ENCODE results near the gene THAP3.
"Not testable (repeated sequence)": the region's sequence is repeated elsewhere in the genome, so short reads cannot be mapped to it uniquely, and the experiment has no call there.

The THAP3 gene

GRCh38 chr1:6653436-6654290 is 29.0 kb downstream of the THAP3 start:
- Mint-ChIP-seq H3K36me3 (ENCODE audit: low read depth) (peaks cover 64% of the 10 kb centered on the region), H3K9me3 (no peaks in the 10 kb centered on the region), H3K4me3 (no peak overlapping the region), H3K4me1 (ENCODE audit: low read depth) (peaks cover 6% of the 10 kb centered on the region), H3K27ac (no peak overlapping the region), H3K27me3 (no peaks in the 10 kb centered on the region)
- no peak for DNase-seq

- Mint-ChIP-seq H3K36me3 (ENCODE audit: low read depth) (peaks cover 51% of the 10 kb centered on the region), H3K27me3 (no peaks in the 10 kb centered on the region), H3K27ac (peak overlapping the region; percentile 37)
These were observed 32.5 kb downstream of the THAP3 start for GRCh38 chr1:6657138-6657537.

DNA sequence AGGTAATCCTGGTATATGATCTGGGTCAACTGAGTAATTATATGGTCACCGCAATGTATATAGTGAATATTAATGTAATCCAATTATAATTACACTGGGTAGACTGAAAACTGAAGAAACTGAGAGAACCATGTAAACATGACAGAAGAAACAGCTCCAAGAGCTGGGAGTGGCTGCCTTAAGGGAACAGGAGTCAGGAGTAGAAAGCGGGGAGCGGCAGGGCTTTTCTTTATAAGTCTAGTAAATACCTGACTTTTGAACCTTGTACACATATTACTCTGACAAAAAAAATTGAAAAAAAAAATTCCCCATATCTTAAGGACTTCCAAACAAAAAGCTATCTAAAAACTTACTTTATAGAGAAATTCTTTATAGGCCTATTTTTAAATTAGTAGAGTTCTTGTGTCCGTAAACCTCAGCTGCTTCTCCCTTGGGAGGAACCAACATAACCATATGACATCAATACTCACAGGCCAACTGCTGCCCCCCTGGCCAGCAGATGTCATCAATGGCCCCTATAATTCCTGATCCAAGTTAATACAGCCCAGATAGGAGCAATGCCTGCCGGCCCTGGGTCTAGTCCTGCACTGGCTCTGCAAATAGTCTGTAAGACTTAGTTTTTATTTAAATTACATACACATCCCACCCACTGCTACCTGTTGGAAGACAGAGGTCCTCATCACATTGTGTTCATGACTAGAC is 33.8 kb downstream of the THAP3 start:
- Mint-ChIP-seq H3K27me3 (no peaks in the 10 kb centered on the region), H3K4me1 (ENCODE audit: low read depth) (peaks cover 6% of the 10 kb centered on the region), H3K36me3 (ENCODE audit: low read depth) (peaks cover 48% of the 10 kb centered on the region), H3K27ac (no peak overlapping the region), H3K4me3 (no peak overlapping the region), H3K9me3 (no peaks in the 10 kb centered on the region)
- DNase-seq: no peak

More at GRCh38 chr1:6657138-6657537, 32.5 kb downstream of the THAP3 start:
- DNase-seq: peak; percentile 20
- Mint-ChIP-seq H3K9me3 (no peaks in the 10 kb centered on the region), H3K4me1 (ENCODE audit: low read depth) (peaks cover 6% of the 10 kb centered on the region), H3K4me3 (no peak overlapping the region)

GRCh38 chr1:6660415-6661049 is 35.9 kb downstream of the THAP3 start:
- peaks cover 6% of the 10 kb centered on the region for H3K4me1 Mint-ChIP-seq (ENCODE audit: low read depth)
- no peaks in the 10 kb centered on the region for H3K9me3 Mint-ChIP-seq
- no peak overlapping the region for H3K27ac Mint-ChIP-seq
- DNase-seq: no peak
- no peaks in the 10 kb centered on the region for H3K27me3 Mint-ChIP-seq
- peaks cover 50% of the 10 kb centered on the region for H3K36me3 Mint-ChIP-seq (ENCODE audit: low read depth)
- H3K4me3 Mint-ChIP-seq: no peak overlapping the region

GRCh38 chr1:6662468-6662867 is 37.8 kb downstream of the THAP3 start:
- not testable (repeated sequence) for H3K4me1 Mint-ChIP-seq (ENCODE audit: low read depth); H3K27me3 Mint-ChIP-seq; H3K27ac Mint-ChIP-seq; DNase-seq; H3K4me3 Mint-ChIP-seq; H3K9me3 Mint-ChIP-seq
- peaks cover 64% of the 10 kb centered on the region for H3K36me3 Mint-ChIP-seq (ENCODE audit: low read depth)

- H3K27me3 Mint-ChIP-seq: no peaks in the 10 kb centered on the region
- H3K9me3 Mint-ChIP-seq: no peaks in the 10 kb centered on the region
- H3K4me3 Mint-ChIP-seq: no peak overlapping the region
- DNase-seq: no peak
- H3K27ac Mint-ChIP-seq: no peak overlapping the region
- H3K4me1 Mint-ChIP-seq (ENCODE audit: low read depth): no peaks in the 10 kb centered on the region
- H3K36me3 Mint-ChIP-seq (ENCODE audit: low read depth): peaks cover 79% of the 10 kb centered on the region
These were observed 42.0 kb downstream of the THAP3 start for GRCh38 chr1:6666696-6667095.

GRCh38 chr1:6667139-6667538 is 42.5 kb downstream of the THAP3 start:
- DNase-seq: no peak
- no peaks in the 10 kb centered on the region for H3K4me1 Mint-ChIP-seq (ENCODE audit: low read depth)
- no peaks in the 10 kb centered on the region for H3K9me3 Mint-ChIP-seq
- H3K4me3 Mint-ChIP-seq: no peak overlapping the region
- H3K36me3 Mint-ChIP-seq (ENCODE audit: low read depth): peaks cover 82% of the 10 kb centered on the region
- no peaks in the 10 kb centered on the region for H3K27me3 Mint-ChIP-seq
- no peak overlapping the region for H3K27ac Mint-ChIP-seq

DNA sequence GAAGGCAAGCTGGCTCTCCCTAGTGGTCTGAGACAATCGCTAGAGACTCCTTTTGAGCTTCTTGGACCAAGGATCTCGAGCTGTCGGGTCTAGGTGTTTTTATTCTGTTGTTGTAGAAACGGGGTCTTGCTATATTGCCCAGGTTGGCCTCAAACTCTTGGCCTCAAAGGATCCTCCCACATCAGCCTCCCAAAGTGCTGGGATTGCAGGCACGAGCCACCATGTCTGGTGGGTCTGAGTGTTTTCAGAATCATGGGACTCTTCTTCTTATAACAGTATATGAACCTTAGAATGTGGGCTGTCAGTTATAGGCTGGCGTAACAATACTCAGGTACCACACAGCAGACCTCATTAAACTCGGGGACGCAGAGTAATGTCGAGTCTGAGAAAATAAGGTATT is 43.8 kb downstream of the THAP3 start:
- no peak overlapping the region for H3K4me3 Mint-ChIP-seq
- peaks cover 82% of the 10 kb centered on the region for H3K36me3 Mint-ChIP-seq (ENCODE audit: low read depth)
- DNase-seq: no peak
- no peaks in the 10 kb centered on the region for H3K9me3 Mint-ChIP-seq
- no peaks in the 10 kb centered on the region for H3K27me3 Mint-ChIP-seq
- H3K27ac Mint-ChIP-seq: no peak overlapping the region
- no peaks in the 10 kb centered on the region for H3K4me1 Mint-ChIP-seq (ENCODE audit: low read depth)

DNA sequence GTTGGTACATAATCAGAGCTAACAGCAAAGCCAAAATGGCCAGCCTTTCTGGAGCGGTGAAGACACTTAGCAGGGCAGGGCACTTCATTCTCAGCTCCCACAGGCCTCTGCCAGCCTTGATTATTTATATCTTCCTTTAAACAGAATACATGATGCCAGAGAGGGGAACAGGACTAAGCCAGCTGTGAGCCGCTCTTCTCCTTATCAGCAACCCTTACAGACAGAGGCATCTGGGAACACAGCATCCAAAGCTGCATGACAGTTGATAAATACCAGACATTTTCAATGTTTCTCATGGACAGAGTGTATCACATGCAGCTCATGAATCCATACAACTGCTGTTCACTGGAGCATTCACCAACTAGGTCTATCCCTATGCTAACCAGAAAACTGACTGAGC is 47.9 kb downstream of the THAP3 start:
- Mint-ChIP-seq H3K4me1 (ENCODE audit: low read depth) (no peaks in the 10 kb centered on the region), H3K9me3 (no peaks in the 10 kb centered on the region), H3K36me3 (ENCODE audit: low read depth) (peaks cover 84% of the 10 kb centered on the region), H3K27me3 (no peaks in the 10 kb centered on the region), H3K27ac (no peak overlapping the region), H3K4me3 (no peak overlapping the region)
- DNase-seq: no peak

- no peak overlapping the region for H3K4me3 Mint-ChIP-seq
- peaks cover 86% of the 10 kb centered on the region for H3K36me3 Mint-ChIP-seq (ENCODE audit: low read depth)
- DNase-seq: no peak
- H3K9me3 Mint-ChIP-seq: no peaks in the 10 kb centered on the region
- no peaks in the 10 kb centered on the region for H3K4me1 Mint-ChIP-seq (ENCODE audit: low read depth)
- H3K27me3 Mint-ChIP-seq: no peaks in the 10 kb centered on the region
- no peak overlapping the region for H3K27ac Mint-ChIP-seq
These were observed 49.2 kb downstream of the THAP3 start for GRCh38 chr1:6673816-6674398.

DNA sequence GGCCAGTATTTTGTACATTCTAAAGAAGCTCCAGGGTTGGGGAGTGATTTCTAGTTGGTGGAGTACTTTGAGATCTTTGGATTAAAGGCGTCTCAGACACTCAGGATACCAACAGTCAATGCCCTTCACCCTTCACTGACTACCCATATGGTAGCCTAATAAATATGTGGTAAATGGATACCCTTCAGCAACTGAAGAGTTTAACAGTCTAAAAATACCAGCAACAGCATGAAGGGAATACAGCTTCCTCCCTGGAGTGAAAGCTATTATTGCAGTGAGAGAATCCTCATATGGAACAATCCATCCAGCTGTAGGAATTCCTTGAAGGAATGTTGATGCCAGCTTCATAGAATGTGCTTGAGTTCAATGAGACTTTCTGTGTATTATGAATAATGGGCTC is 50.1 kb downstream of the THAP3 start:
- Mint-ChIP-seq H3K27me3 (no peaks in the 10 kb centered on the region), H3K36me3 (ENCODE audit: low read depth) (peaks cover 92% of the 10 kb centered on the region), H3K27ac (no peak overlapping the region), H3K4me1 (ENCODE audit: low read depth) (no peaks in the 10 kb centered on the region), H3K9me3 (no peaks in the 10 kb centered on the region), H3K4me3 (no peak overlapping the region)
- no peak for DNase-seq

DNA sequence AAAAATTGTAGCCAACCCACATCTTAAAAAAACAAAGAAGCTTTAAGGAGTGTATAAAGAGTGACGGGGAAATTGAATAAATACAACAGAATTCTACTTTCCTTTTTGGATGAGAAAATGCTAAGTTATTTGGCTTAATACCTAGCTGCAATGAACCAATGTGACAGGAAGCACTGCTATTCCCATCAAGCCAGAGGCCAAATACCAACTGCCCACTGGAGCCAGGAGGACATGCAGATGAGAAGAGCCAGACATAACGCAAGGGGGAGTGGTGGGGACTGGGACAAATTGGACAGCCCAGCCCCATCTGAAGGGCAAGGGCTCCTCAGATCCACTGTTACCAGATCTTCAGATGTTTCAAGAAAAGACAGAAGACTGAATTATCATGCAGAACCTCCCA is 51.3 kb downstream of the THAP3 start:
- no peaks in the 10 kb centered on the region for H3K9me3 Mint-ChIP-seq
- no peak overlapping the region for H3K27ac Mint-ChIP-seq
- DNase-seq: no peak
- peaks cover 89% of the 10 kb centered on the region for H3K36me3 Mint-ChIP-seq (ENCODE audit: low read depth)
- H3K4me1 Mint-ChIP-seq (ENCODE audit: low read depth): no peaks in the 10 kb centered on the region
- no peak overlapping the region for H3K4me3 Mint-ChIP-seq
- H3K27me3 Mint-ChIP-seq: no peaks in the 10 kb centered on the region

Data from activated T-cell treated with anti-CD3 and anti-CD28 coated beads, Interleukin-2, amount 50 U/mL, for 24 hours (primary cell).